A549 (cell line): ENCODE measurements around the gene CELSR1.

Experiments
- BHLHE40 ChIP-seq: IDR thresholded peaks from 2 replicates; pipeline ENCODE4 v1.6.1; 2012; ENCODE audit warnings: low read depth, low read length, inconsistent platforms
- EP300 ChIP-seq, 2 experiments: fragments of >200 bp; sonication (Bioruptor Twin); formaldehyde crosslinking; IDR thresholded peaks; 2 replicates in 1 of 2; 3 replicates in 1 of 2; pipeline ENCODE4 v1.6.1; 2016 to 2017
- ESRRA ChIP-seq: fragments of 150-350 bp; IDR thresholded peaks from 2 replicates; pipeline ENCODE4 v1.6.1; 2014; ENCODE audit warnings: mild to moderate bottlenecking, low read length, borderline replicate concordance
- PHF8 ChIP-seq: fragments of 200-600 bp; sonication (generic); IDR thresholded peaks from 2 replicates; pipeline ENCODE4 v1.6.1; 2016; ENCODE audit warnings: low read depth, mild to moderate bottlenecking, antibody characterized with exemption, moderate library complexity, borderline replicate concordance
- TF ChIP-seq, protein P1 (sequence below): fragments of >200 bp; sonication (Bioruptor Twin); formaldehyde crosslinking; IDR thresholded peaks from 3 replicates; pipeline ENCODE4 v1.5.1; 2016
- TF ChIP-seq, protein P2 (sequence below): IDR thresholded peaks from 2 replicates; pipeline ENCODE4 v1.6.1; 2012
- TF ChIP-seq, protein P3 (sequence below): IDR thresholded peaks from 2 replicates; pipeline ENCODE4 v1.6.1; 2012; ENCODE audit warnings: low read depth, borderline replicate concordance
- TF ChIP-seq, protein P4 (sequence below): fragments of 200-600 bp; sonication (generic); IDR thresholded peaks from 2 replicates; pipeline ENCODE4 v1.6.1; 2016; ENCODE audit warnings: antibody characterized with exemption, mild to moderate bottlenecking, moderate library complexity
- TF ChIP-seq, protein P5 (sequence below): fragments of 150-350 bp; IDR thresholded peaks from 2 replicates; pipeline ENCODE4 v1.6.1; 2014; ENCODE audit warnings: low read depth, mild to moderate bottlenecking, low read length

DNA sequence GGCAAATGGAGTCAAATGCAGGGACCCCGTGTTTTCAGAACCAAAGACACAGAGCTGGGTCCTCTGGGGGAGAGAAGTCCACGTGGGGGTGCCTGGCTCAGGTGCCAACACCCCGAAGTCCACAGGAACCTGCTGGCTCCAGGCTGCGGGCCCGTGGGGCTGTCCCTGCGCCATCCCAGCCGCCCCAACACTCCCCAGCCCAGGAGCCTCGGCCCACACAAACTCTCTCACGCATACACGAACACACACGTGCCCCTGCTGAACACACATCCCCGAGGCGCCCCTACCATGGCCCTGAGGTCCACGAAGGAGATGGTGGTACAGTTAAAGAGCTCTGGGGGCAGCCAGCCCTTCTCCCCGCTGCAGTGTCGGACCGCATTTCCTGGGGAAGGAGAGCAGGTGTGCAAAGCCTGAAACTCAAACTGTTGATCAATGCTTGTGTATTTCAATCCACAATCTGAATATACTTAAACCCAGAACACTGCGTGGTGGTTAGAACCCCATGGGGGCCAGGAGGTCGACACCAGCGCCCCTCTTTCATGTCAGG lies 147.2 kb downstream of the CELSR1 start:
- TF ChIP-seq, protein P1, sequence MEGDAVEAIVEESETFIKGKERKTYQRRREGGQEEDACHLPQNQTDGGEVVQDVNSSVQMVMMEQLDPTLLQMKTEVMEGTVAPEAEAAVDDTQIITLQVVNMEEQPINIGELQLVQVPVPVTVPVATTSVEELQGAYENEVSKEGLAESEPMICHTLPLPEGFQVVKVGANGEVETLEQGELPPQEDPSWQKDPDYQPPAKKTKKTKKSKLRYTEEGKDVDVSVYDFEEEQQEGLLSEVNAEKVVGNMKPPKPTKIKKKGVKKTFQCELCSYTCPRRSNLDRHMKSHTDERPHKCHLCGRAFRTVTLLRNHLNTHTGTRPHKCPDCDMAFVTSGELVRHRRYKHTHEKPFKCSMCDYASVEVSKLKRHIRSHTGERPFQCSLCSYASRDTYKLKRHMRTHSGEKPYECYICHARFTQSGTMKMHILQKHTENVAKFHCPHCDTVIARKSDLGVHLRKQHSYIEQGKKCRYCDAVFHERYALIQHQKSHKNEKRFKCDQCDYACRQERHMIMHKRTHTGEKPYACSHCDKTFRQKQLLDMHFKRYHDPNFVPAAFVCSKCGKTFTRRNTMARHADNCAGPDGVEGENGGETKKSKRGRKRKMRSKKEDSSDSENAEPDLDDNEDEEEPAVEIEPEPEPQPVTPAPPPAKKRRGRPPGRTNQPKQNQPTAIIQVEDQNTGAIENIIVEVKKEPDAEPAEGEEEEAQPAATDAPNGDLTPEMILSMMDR = no peak
- TF ChIP-seq, protein P2, sequence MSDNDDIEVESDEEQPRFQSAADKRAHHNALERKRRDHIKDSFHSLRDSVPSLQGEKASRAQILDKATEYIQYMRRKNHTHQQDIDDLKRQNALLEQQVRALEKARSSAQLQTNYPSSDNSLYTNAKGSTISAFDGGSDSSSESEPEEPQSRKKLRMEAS = no peak
- no peak for TF ChIP-seq PHF8
- TF ChIP-seq, protein P3, sequence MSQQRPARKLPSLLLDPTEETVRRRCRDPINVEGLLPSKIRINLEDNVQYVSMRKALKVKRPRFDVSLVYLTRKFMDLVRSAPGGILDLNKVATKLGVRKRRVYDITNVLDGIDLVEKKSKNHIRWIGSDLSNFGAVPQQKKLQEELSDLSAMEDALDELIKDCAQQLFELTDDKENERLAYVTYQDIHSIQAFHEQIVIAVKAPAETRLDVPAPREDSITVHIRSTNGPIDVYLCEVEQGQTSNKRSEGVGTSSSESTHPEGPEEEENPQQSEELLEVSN = no peak
- TF ChIP-seq, protein P4, sequence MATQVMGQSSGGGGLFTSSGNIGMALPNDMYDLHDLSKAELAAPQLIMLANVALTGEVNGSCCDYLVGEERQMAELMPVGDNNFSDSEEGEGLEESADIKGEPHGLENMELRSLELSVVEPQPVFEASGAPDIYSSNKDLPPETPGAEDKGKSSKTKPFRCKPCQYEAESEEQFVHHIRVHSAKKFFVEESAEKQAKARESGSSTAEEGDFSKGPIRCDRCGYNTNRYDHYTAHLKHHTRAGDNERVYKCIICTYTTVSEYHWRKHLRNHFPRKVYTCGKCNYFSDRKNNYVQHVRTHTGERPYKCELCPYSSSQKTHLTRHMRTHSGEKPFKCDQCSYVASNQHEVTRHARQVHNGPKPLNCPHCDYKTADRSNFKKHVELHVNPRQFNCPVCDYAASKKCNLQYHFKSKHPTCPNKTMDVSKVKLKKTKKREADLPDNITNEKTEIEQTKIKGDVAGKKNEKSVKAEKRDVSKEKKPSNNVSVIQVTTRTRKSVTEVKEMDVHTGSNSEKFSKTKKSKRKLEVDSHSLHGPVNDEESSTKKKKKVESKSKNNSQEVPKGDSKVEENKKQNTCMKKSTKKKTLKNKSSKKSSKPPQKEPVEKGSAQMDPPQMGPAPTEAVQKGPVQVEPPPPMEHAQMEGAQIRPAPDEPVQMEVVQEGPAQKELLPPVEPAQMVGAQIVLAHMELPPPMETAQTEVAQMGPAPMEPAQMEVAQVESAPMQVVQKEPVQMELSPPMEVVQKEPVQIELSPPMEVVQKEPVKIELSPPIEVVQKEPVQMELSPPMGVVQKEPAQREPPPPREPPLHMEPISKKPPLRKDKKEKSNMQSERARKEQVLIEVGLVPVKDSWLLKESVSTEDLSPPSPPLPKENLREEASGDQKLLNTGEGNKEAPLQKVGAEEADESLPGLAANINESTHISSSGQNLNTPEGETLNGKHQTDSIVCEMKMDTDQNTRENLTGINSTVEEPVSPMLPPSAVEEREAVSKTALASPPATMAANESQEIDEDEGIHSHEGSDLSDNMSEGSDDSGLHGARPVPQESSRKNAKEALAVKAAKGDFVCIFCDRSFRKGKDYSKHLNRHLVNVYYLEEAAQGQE = no peak
- TF ChIP-seq BHLHE40 = no peak
- TF ChIP-seq ESRRA = no peak
- no peak for TF ChIP-seq EP300 (IDR thresholded peaks at IDR 0.05)
- TF ChIP-seq, protein P5, sequence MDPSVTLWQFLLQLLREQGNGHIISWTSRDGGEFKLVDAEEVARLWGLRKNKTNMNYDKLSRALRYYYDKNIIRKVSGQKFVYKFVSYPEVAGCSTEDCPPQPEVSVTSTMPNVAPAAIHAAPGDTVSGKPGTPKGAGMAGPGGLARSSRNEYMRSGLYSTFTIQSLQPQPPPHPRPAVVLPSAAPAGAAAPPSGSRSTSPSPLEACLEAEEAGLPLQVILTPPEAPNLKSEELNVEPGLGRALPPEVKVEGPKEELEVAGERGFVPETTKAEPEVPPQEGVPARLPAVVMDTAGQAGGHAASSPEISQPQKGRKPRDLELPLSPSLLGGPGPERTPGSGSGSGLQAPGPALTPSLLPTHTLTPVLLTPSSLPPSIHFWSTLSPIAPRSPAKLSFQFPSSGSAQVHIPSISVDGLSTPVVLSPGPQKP = no peak
